GM19438 (cell line): ENCODE results near the gene ENKUR.
"Not testable (repeated sequence)": the region's sequence is repeated elsewhere in the genome, so short reads cannot be mapped to it uniquely, and the experiment has no call there.

Experiments
- ATAC-seq: cut with Tn5 transposase; IDR thresholded peaks from one replicate; pipeline ENCODE4 v1.9.1; 2021; ENCODE audit warnings: low read depth; ENCODE audit not compliant: unreplicated experiment

The ENKUR gene

DNA sequence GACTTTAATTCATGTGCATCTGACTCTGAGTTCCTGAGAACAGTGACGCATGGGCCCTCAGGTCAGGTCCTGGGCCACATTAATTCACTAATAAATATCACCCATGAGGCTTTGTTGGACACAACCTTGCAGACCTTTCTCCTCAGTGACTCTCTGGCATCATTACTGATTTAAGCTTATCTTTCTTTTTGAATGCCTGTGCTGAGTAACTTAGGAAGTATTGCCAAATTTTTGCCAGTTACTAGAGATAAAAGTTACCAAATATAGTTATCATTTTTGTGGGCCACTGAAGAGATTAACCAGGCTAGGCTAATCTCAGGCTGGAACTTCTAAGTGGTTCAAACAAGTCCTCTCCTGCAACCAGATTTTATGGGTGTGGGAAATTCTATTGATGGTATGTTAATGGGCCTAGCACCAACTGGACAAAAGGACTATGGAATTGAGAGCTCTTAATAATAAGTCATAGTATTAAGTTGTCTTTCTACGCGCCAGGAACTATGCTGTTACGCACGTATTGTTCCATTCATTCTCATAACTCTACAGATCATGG, 34.7 kb downstream of the ENKUR start:
- ATAC-seq, result no peak

DNA sequence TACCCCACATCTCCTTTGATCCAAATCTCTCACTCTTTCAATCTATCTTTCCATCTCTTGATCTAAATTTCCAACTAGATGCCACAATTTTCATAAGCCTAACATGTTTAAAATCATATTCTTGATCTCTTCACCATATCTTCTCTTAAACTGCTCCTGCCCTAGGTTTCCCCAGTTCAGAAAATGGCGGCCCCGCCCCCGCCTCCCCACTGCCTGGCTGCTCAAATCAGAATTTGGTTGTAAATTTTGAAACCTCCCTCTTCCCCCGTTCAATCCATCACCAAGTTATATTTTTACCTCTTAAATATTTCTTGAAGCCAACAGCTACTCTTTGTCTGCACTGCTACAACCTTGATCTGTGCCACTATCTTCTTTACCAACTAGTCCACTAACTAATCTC, 36.3 kb downstream of the ENKUR start:
- ATAC-seq, result no peak

DNA sequence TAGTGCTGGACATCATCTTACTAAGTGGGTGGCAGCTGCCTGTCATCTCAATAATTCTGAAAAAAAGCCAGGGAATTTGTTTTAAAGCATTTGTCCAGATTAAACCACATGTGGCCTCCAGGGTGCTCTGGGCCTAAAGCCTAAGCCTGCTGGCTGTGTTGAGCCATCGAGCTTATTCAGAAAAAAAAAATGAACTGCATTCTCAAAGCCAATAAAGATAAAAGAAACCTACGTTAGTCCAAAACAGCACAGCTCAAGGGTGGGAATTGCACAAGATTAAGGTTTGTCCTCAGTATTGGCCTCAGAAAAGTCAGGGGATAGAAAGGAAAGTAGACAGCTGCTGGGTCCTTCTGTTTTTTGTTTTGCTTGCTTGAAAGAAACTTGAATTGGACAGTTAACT, 41.0 kb downstream of the ENKUR start:
- no peak for ATAC-seq

DNA sequence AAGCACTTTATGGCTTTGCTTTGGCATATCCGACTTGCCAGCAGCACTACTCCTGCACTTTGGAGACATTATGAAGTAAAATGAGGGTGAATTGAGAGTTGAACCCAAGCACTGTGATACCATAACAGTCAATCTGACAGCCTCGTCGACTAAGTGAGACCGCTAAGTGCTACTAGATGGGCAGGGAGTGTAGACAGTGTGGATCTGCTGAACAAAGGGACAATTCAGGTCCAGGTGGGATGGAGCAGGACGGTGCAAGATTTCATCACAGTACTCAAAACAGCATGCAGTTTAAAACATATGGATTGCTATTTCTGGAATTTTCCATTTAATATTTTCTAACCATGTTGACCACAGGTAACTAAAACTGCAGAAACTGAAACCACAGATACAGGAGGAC, 42.8 kb downstream of the ENKUR start:
- no peak for ATAC-seq

DNA sequence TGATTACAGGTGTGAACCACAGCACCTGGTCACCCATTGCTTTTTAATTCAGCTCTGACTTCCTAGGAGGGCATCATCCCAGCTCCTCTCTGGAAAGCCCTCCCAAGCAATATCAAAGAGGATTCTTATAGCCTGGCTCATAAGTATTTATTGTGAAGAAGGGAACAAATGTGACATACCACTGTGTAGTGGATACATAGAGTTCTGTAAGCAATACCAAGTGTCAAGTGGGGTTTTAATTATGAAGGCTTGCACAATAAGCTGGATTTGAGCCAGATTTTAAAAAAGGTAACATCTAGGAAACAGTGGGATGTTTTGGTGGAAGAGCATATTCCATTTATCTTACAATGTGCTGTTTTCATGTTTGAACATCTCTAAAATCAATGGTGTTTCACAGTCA, 44.6 kb downstream of the ENKUR start:
- ATAC-seq, result no peak

DNA sequence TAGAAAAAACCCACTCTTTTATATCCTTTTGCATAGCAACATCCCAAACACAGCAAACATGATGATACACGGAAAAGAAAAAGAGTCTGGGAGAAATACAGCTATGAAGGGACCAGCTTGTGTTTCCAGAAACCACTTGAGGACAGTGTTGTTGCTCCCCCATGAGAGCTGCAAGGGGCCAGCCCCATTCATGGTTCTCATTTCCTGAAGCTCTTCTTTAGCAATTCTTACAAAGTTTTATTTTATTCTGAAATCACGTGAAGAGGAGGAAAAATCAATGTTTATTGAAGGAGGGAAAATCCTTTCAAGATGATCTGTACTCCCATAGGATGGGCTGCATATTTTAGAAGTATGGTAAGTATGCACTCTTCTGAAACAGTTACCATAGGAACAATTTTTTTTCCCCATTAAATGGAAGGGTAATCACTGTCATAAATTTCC, 46.1 kb downstream of the ENKUR start:
- ATAC-seq, result no peak

DNA sequence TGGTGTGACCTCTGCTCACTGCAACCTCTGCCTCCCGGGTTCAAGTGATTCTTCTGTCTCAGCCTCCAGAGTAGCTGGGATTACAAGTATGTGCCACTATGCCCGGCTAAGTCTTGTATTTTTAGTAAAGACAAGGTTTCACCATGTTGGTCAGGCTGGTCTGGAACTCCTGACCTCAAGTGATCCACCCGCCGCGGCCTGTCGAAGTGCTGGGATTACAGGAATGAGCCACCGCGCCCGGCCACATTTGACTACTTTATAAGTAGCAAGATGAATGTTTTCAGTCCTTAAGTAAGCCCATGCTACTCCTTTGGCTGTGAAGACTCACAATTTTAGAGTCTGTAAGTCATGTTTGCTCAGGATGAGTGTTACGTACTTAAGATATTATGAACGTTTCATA, 47.0 kb downstream of the ENKUR start:
- ATAC-seq, result not testable (repeated sequence)

DNA sequence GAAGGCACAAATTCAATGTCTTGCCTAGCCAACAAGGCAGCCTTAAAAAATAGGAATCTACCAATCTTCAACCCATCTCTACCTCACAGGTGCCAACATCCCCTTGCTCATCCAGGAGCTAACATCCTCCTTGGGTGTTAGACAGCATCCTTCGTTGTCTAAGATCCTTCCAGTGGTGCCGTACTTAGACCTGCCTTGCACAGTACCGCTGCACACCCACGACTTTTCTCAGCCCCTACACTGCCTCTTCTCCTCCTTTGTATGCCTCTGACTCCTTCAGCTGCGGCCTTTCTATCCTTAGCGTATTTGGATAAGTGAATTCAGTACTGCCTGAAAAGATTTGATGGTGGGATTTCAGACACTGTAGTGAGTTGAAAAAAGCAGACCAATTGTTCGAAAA, 47.6 kb downstream of the ENKUR start:
- no peak for ATAC-seq

DNA sequence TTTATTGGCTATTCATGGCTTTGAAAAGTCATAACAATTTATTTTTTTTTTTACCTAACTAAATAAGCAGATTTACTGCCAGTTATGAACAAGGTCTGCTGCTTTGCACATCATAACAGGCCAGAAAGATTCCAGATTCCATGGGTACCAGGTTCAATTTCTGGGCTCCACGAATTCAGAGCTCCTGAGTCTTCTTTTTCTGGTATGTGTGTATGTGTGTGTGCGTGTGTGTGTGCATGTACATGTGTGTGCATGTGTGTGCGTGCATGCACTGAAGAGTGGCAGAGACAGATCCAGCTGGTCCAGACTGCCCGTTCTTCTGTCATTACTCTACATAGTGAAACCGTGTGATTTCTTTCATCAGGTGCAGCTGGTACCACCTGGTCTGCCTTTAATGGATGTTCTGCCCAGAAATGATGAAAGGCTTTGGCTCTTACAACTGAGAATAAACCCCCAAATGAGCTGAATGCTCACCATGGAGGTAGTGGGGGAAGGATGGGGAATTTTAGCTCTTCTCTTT, 48.9 kb downstream of the ENKUR start:
- ATAC-seq, result no peak

DNA sequence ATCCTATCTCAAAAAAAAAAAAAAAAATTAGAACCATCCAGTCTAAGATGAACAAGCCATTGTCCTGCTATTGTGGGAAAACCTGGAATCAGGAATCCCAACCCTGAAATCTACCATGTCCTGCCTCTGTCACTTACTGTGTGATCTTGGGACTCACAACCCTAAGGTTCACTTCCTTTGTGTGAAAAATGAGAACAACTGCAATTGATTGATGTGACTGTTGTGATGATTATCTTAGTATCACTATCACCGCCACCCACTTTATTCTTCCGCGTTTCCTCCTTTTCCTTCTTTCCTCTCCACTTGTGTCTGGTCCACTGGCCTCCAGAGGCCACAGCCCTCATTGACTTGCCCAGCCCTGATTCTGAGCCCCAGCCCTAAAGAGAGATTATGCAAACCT, 50.9 kb downstream of the ENKUR start:
- no peak for ATAC-seq

DNA sequence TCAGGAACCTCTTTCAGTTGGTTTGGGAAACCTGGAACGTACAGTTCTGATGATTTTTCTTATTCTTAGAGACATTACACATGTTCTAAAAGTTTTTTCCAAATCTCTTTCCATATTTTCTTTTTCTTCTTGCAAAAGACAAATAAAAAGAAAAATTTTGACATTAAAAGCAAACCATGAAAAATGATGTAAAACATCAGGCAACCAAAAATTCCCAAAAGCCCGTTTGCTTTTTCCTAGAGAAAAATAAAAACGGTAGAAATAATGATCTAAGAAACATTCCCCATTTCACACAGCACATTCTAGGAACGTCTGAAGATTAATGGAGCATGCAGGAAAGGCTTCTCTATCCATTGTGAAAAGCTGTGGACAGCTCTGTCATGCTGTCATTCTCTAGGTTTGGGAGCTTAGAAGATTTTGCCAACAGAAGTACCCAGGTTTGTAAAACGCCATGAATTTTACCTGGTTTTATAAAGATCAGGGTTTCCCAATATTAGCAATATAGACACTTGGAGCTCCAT, 52.4 kb downstream of the ENKUR start:
- ATAC-seq, result no peak

DNA sequence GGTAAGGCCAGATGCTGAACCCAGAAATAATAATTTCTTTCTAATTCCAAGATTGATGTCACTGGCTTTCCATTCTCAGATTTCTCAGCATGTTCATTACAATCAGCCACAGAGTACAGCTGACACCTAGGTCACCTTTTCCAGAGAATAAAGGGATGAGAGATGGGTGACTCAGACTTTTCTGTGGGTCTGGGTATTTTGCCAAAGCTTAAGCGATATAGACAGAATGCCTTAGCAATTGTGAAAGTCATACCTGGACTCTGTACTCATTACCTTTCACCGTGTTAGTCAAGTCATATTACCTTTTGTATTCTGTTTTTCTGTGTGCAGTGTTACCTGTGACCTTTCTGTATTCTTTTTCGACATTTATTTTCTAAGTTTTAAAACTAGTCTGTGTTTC, 53.0 kb downstream of the ENKUR start:
- ATAC-seq, result no peak

DNA sequence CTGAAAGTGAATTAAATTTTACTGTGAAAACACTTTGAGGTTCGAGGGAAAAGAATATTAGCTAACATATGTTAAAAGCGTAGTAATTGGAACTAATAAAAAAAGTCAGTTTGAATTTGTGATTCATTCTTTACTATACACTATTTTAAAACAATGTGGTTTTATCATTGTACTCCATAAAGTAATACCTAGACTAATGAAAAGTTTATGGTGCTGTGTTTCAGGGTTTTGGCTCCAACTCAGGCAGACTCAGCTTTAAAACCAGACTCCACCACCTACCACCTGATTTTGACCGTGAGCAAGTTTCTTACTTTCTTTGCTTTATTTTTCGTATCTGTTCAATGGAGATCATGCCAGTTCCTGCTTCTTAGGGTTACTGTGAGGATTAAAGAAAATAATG, 54.4 kb downstream of the ENKUR start:
- no peak for ATAC-seq

DNA sequence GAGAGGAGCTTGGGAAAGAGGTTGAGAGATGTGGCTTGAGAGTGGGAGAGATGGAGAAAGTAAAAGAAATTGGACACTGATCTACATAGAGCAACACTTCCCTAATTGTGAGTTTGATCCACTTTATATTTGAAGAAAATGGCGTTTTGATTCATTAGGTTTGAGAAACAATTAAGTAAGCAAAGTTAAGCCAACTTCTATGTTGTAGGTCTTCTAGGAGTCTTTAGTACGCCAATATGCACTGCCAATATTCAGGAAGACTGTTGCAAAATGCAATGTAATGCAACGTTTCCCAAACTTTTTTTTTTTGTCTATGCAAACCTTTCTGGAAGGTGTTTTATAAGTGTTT, 56.6 kb downstream of the ENKUR start:
- no peak for ATAC-seq

DNA sequence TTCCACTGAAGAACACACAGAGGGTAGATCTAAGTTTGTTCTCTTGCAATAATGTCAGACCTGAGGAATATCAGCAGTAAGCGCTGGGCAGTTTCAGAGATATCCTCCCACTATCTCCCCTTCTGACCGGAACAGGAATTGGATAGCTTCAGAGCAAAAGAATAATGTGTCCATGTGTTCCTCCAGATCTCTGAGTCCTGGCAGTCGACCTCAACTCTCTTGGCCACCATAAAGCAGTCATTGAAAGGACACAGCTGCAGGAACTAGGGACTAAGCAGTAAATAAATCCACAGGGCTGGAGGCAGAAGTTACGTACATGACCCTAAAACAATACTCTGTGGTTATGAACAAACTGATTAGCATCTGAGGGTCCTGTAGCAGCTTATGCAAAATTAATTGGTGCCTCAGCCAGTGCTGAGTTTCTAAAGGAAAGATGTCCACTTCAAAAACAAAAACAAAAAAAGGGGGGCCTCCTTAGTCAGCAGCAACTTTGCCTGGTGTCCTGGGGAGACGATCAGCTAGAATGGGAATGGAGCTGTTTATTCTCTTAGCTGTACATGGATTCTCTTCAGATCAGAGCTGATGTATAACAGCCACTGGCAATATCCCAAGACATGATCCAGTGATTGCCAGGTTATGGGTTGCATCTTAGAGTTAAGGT, 57.1 kb downstream of the ENKUR start:
- ATAC-seq, result no peak

DNA sequence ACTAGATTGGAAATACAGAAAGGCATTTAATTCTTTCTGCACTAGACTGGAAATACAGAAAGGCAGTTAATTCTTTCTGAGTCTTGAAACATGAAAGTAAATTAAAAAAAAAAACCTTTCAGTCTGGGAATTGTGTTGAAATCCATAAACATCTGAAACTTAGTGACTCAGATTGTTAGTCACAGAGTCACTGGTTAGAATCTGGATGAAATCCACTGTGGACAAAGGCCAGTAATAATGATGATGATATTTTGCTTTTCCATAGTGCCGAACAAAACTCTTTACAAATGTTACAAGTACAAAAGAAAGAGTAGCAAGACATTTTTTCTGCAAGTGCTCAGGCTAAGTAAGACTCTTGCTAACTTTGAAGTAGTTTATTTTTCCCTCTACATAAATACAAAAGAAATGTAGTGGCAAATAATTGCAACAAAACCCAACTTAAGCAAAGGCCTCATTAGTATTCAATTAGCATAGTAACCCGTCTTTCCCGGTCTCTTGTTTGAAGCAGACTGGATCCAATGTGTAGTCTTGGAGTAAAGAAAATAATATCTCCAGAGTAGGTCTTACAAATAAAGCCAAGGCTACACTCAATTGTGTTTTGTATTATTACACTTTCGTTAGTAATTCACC, 57.8 kb downstream of the ENKUR start:
- no peak for ATAC-seq

DNA sequence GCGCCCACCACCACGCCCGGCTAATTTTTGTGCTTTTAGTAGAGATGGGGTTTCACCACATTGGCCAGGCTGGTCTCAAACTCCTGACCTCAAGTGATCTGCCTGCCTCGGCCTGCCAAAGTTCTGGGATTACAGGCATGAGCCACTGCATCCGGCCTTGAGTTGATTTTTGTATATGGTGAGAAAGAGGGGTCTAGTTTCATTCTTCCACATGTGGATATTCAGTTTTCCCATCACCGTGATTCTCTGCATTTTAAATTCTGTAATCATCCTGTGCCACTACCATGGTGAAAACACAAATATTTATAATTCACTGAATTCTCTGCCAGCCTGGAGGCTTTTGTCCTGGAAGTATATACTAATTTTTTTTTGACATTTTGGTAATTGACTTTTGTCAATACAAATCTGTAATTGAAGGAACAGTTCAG, 58.3 kb downstream of the ENKUR start:
- ATAC-seq, result not testable (repeated sequence)

DNA sequence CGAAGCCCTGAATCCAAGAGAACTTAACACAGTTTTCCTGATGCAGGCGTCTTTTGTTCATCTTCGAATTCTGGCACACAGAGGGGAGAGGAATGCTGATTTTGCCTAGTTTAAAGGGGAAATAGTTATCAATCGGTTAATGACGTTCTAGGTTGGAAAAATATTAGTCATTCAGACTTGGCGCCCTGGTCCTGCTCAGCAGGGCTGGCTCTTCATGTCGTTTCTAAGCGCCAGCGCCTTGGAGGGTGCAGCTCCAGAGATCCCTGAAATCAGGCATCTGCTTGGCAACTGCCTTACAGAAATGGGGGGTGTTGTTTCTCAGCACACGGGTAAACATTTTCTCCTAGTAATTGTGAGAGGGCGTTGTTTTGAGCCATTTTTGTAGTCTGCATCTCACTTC, 62.3 kb downstream of the ENKUR start:
- no peak for ATAC-seq

DNA sequence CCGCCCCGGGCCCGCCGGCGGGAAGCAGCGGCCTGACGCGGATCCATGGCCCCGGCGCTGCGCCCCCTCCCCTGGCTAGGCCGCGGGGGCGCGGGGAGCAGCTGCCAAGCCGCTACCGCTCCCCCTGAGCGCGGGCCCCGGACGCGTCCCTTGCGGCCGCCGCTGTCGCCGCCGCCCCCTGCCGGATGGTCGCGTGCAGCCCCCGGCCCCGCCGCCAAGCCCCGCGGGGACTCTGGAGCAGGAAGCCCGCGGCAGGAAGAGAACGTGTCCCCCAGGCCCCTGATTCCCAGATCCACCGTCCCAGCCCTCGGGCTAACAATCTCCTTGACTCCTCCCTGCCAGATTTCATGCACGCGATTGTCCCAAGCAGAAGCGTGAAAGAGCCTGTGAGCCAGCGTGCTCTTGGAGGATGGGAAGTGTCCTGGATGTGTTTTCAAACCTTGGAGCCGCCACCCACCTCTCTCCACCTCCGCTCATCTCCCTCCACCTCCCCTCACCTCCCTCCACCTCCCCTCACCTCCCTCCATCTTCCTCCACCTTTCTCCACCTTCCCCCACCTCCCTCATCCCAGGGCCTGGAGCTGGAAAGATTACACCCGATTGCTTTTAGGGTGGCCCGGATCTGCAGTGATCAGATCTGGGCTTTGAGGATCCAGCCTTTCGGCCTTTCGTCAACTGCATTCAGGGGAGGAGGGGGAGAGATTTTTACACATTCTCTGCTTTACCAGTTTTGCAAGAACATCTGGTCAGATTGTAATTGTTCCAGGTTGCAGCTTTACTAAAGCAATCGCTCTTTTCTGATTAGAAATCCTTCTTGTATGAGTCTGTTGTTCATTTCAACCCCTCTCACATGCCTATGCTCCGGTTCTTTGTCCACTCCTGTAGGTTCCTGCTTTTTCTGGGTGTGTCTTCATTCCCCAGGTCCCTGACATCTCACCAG, 63.0 kb downstream of the ENKUR start:
- ATAC-seq, result peak; percentile 66

DNA sequence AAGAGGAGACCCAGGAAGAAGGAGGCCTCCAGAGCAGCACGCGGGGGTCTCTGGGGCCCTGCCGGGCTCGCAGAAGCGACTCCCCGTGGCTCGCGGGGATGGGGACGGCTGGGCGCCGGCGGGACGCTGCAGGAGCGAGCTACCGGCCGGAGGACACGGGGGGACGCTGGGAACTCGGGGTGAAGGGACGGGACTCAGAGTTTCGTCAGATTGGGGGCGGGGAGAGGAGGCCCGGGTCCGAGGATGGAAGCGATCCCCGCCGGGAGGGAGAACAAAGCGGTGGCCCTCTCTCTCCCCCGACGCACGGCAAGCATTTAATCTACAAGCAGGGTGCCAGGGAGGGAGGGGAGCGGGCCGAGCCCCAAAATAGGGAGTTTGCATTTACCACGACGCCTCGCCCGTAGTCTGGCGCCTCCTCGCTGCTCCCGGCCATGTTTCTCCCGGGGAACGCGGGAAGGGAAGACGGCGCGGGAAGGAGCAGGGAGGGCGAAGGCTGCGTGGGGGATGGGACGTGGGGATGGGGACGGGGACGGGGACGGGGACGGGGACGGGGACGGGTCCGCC, 63.7 kb downstream of the ENKUR start, which contains the start of gene PRTFDC1:
Gene PRTFDC1, minus strand, starts transcription at position 464 of the 564 bp plus-strand sequence. Its CDS starts 31 bp downstream, at position 433.
- peak; percentile 25 for ATAC-seq
